Measurements from ENCODE around the gene PCBP3. TPM values are rescaled to one million over a fixed set of nuclear protein-coding genes. Genes with fewer than 3 reads are reported as not detected.
"Not testable (repeated sequence)": the region's sequence is repeated elsewhere in the genome, so short reads cannot be mapped to it uniquely, and the experiment has no call there.

Gene PCBP3
- total and polyA plus RNA-seq, 10 of the 15 experiments (the other 5 are each of a cell fraction or from before 2014, with no cell fraction given) = 0.09 to 1.3 (median 0.46) TPM; not detected in 3

GRCh38 chr21:45611939-45612664 lies 31.4 kb upstream of the PCBP3 start:
- Histone ChIP-seq H3K27me3 (replicated peaks in 1 of 2; ENCODE audit: control insufficient read depth in 2 of 2, insufficient read depth in 2 of 2, low read length in 1 of 2) (no peaks in the 10 kb centered on the region), H3K9me3 (replicated peaks; ENCODE audit: control insufficient read depth, insufficient read depth, low read length) (no peaks in the 10 kb centered on the region; the same call in 2 of the 3 replicates), H3K27ac (ENCODE audit: control insufficient read depth, insufficient read depth) (no peak overlapping the region), H3K79me2 (ENCODE audit: control insufficient read depth, insufficient read depth, low read length) (no peaks in the 10 kb centered on the region), H3K36me3 (ENCODE audit: control insufficient read depth in 2 of 2, insufficient read depth in 2 of 2, low read length in 1 of 2) (no peaks in the 10 kb centered on the region), H3K4me2 (ENCODE audit: control insufficient read depth, insufficient read depth) (no peak overlapping the region), H2AFZ (ENCODE audit: control insufficient read depth, low read depth, low read length) (no peak overlapping the region), H3K9ac (ENCODE audit: control insufficient read depth, insufficient read depth, low read length) (no peak overlapping the region), H3K4me1 (ENCODE audit: control insufficient read depth, insufficient read depth, low read length) (peaks cover 10% of the 10 kb centered on the region), H3K4me3 (no peak overlapping the region), H4K20me1 (ENCODE audit: control insufficient read depth, insufficient read depth) (no peaks in the 10 kb centered on the region)
- BruUV-seq (replicated peaks) = no TSS peak
- no peak for ATAC-seq
- CTCF ChIA-PET = interaction anchor here (1.2 to 1.4 kb wide), 2 partner anchors 15 to 16 kb away, joined by 3 read pairs; no protein-coding TSS in a partner anchor
- POLR2A ChIA-PET = interaction anchor here (0.7 kb wide), 1 partner anchor 29 kb away, joined by 3 read pairs; no protein-coding TSS in a partner anchor
- intact Hi-C loops (cut with micrococcal nuclease; ENCODE audit: unreplicated experiment) = no loop called here
- no peak for DNase-seq (ENCODE audit: low read depth, low spot score)
- no peak for FAIRE-seq
- RAD21 ChIA-PET (ENCODE audit: unreplicated experiment) = interaction anchor here (1.3 kb wide), 1 partner anchor 20 kb away, joined by 3 read pairs; no protein-coding TSS in a partner anchor
- 73% methylated on average over 25 of the region's 25 CpGs for WGBS (ENCODE audit: insufficient coverage, insufficient replicate concordance, low lambda C conversion rate, missing lambda C conversion rate)
- in situ Hi-C loops (cut with MboI) = no loop called here
- TF ChIP-seq E2F8 (IDR thresholded peaks at IDR 0.05; ENCODE audit: low read depth, partially characterized antibody) (no peak), CEBPZ (IDR thresholded peaks at IDR 0.05; ENCODE audit: low read depth, low read length) (no peak), CREM (IDR thresholded peaks at IDR 0.05; ENCODE audit: low read depth) (no peak), ZZZ3 (IDR thresholded peaks at IDR 0.05; ENCODE audit: control insufficient read depth, insufficient read length, low read depth) (no peak), TCF12 (IDR thresholded peaks at IDR 0.05; ENCODE audit: low read depth, low read length) (no peak)
- SMC1A ChIA-PET (ENCODE audit: uncharacterized antibody, unreplicated experiment) = interaction anchor here (0.9 kb wide), 1 partner anchor 29 kb away, joined by 3 read pairs; no protein-coding TSS in a partner anchor

- POLR2A ChIA-PET = interaction anchor here (0.7 kb wide), 1 partner anchor 29 kb away, joined by 3 read pairs; no protein-coding TSS in a partner anchor
- H3K4me2 ChIP-seq (ENCODE audit: control insufficient read depth, insufficient read depth); H3K36me3 ChIP-seq (ENCODE audit: control insufficient read depth in 2 of 2, insufficient read depth in 2 of 2, low read length in 1 of 2); H3K27ac ChIP-seq (ENCODE audit: control insufficient read depth, insufficient read depth); H3K4me1 ChIP-seq (ENCODE audit: control insufficient read depth, insufficient read depth, low read length); H2AFZ ChIP-seq (ENCODE audit: control insufficient read depth, low read depth, low read length); intact Hi-C loops (cut with micrococcal nuclease; ENCODE audit: unreplicated experiment); SMC1A ChIA-PET (ENCODE audit: uncharacterized antibody, unreplicated experiment); FAIRE-seq; H3K9ac ChIP-seq (ENCODE audit: control insufficient read depth, insufficient read depth, low read length); H3K4me3 ChIP-seq; H3K27me3 ChIP-seq (replicated peaks in 1 of 2; ENCODE audit: control insufficient read depth in 2 of 2, insufficient read depth in 2 of 2, low read length in 1 of 2); H4K20me1 ChIP-seq (ENCODE audit: control insufficient read depth, insufficient read depth); H3K79me2 ChIP-seq (ENCODE audit: control insufficient read depth, insufficient read depth, low read length); in situ Hi-C loops (cut with MboI); H3K9me3 ChIP-seq (replicated peaks; ENCODE audit: control insufficient read depth, insufficient read depth, low read length); ATAC-seq; DNase-seq (ENCODE audit: low read depth, low spot score); BruUV-seq (replicated peaks): not testable (repeated sequence)
- WGBS (ENCODE audit: insufficient coverage, insufficient replicate concordance, low lambda C conversion rate, missing lambda C conversion rate) = 81% methylated on average over 5 of the region's 7 CpGs
- RAD21 ChIA-PET (ENCODE audit: unreplicated experiment) = interaction anchor here (1.3 to 1.7 kb wide), 2 partner anchors 20 to 28 kb away, joined by 3 read pairs; no protein-coding TSS in a partner anchor
- CTCF ChIA-PET = interaction anchor here (1.2 to 1.4 kb wide), 2 partner anchors 15 to 16 kb away, joined by 3 read pairs; no protein-coding TSS in a partner anchor
Measured at GRCh38 chr21:45612665-45613019, 30.9 kb upstream of the PCBP3 start.

All from GM12878 (cell line).